ENCODE data around the gene CEBPA. TPM values are rescaled to one million over a fixed set of nuclear protein-coding genes. Genes with fewer than 3 reads are reported as not detected.

Gene CEBPA
- total and polyA plus RNA-seq, 10 of the 15 experiments (the other 5 are each of a cell fraction or from before 2014, with no cell fraction given), result 0.04 to 0.36 (median 0.13) TPM; not detected in 4

- ATAC-seq, result no peak
- WGBS (ENCODE audit: insufficient coverage, insufficient replicate concordance, low lambda C conversion rate, missing lambda C conversion rate), result 43% methylated on average over 11 of the region's 12 CpGs
- SMC1A ChIA-PET (ENCODE audit: uncharacterized antibody, unreplicated experiment), result no interaction called here
These were observed 4.8 kb upstream of the CEBPA start for GRCh38 chr19:33306853-33307792.

More at GRCh38 chr19:33306853-33307792, 4.8 kb upstream of the CEBPA start:
- Histone ChIP-seq H4K20me1 (ENCODE audit: control insufficient read depth, insufficient read depth) (no peaks in the 10 kb centered on the region), H3K4me2 (ENCODE audit: control insufficient read depth, insufficient read depth) (no peak overlapping the region), H3K36me3 (ENCODE audit: control insufficient read depth in 2 of 2, insufficient read depth in 2 of 2, low read length in 1 of 2) (no peaks in the 10 kb centered on the region), H3K27me3 (replicated peaks in 1 of 2; ENCODE audit: control insufficient read depth in 2 of 2, insufficient read depth in 2 of 2, low read length in 1 of 2) (peaks cover 0 to 4% of the 10 kb centered on the region in 2 experiments; a peak in 3 of 4 replicates), H3K27ac (ENCODE audit: control insufficient read depth, insufficient read depth) (no peak overlapping the region), H3K4me3 (no peak overlapping the region), H3K9ac (ENCODE audit: control insufficient read depth, insufficient read depth, low read length) (no peak overlapping the region), H3K79me2 (ENCODE audit: control insufficient read depth, insufficient read depth, low read length) (no peaks in the 10 kb centered on the region), H3K9me3 (replicated peaks; ENCODE audit: control insufficient read depth, insufficient read depth, low read length) (no peaks in the 10 kb centered on the region; the same call in 2 of the 3 replicates), H3K4me1 (ENCODE audit: control insufficient read depth, insufficient read depth, low read length) (peaks cover 3% of the 10 kb centered on the region; the same call in 1 of the 2 replicates), H2AFZ (ENCODE audit: control insufficient read depth, low read depth, low read length) (no peak overlapping the region)
- no TSS peak for BruUV-seq (replicated peaks)
- intact Hi-C loops (cut with micrococcal nuclease; ENCODE audit: unreplicated experiment), result loop anchor here (2.0 kb wide), 1 partner anchor 72 kb away; no protein-coding TSS in a partner anchor
- CTCF ChIA-PET, result interaction anchor here (0.6 to 0.7 kb wide), 2 partner anchors 9 to 25 kb away, joined by 3 read pairs; no protein-coding TSS in a partner anchor
- no peak for TF ChIP-seq EGR1 (IDR thresholded peaks at IDR 0.05; ENCODE audit: borderline replicate concordance in 1 of 2, low read depth in 2 of 2, low read length in 2 of 2)
- TF ChIP-seq USF1 (IDR thresholded peaks at IDR 0.05; ENCODE audit: borderline replicate concordance, extremely low read length, insufficient read depth, low read depth, low read length), result no peak
- TF ChIP-seq POU2F2 (IDR thresholded peaks at IDR 0.05; ENCODE audit: borderline replicate concordance, low read depth, low read length), result no peak
- TF ChIP-seq RUNX3 (IDR thresholded peaks at IDR 0.05; ENCODE audit: low read length), result no peak
- no peak for TF ChIP-seq NBN (IDR thresholded peaks at IDR 0.05)
- no peak for TF ChIP-seq KDM1A (IDR thresholded peaks at IDR 0.05; ENCODE audit: borderline replicate concordance)
- TF ChIP-seq TCF12 (IDR thresholded peaks at IDR 0.05; ENCODE audit: low read depth, low read length), result no peak
- TF ChIP-seq, protein P1, sequence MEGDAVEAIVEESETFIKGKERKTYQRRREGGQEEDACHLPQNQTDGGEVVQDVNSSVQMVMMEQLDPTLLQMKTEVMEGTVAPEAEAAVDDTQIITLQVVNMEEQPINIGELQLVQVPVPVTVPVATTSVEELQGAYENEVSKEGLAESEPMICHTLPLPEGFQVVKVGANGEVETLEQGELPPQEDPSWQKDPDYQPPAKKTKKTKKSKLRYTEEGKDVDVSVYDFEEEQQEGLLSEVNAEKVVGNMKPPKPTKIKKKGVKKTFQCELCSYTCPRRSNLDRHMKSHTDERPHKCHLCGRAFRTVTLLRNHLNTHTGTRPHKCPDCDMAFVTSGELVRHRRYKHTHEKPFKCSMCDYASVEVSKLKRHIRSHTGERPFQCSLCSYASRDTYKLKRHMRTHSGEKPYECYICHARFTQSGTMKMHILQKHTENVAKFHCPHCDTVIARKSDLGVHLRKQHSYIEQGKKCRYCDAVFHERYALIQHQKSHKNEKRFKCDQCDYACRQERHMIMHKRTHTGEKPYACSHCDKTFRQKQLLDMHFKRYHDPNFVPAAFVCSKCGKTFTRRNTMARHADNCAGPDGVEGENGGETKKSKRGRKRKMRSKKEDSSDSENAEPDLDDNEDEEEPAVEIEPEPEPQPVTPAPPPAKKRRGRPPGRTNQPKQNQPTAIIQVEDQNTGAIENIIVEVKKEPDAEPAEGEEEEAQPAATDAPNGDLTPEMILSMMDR (IDR thresholded peaks at IDR 0.05 in 2 of 3, conservative IDR thresholded peaks at IDR 0.05 in 1 of 3; ENCODE audit: control insufficient read depth in 2 of 3, extremely low read depth in 1 of 3, insufficient read depth in 1 of 3, low read depth in 3 of 3, low read length in 3 of 3), result no peak
- no peak for TF ChIP-seq SIN3A (IDR thresholded peaks at IDR 0.05; ENCODE audit: low read depth, low read length)
- no peak for TF ChIP-seq CEBPB (IDR thresholded peaks at IDR 0.05; ENCODE audit: borderline replicate concordance in 1 of 2, low read depth in 2 of 2, low read length in 2 of 2)
- TF ChIP-seq HDAC2 (IDR thresholded peaks at IDR 0.05), result no peak
- RAD21 ChIA-PET (ENCODE audit: unreplicated experiment), result no interaction called here
- in situ Hi-C loops (cut with MboI), result no loop called here
- FAIRE-seq (no peak), DNase-seq (ENCODE audit: low read depth, low spot score) (no peak)
- POLR2A ChIA-PET, result no interaction called here

Measured in GM12878 (cell line).